Caco-2 (cell line): ENCODE measurements around the gene NSD1. TPM values are rescaled to one million over a fixed set of nuclear protein-coding genes. Genes with fewer than 3 reads are reported as not detected.

Experiments used
- BruUV-seq: library from RNA; stranded (reverse); fragments of 400-500 nt; replicated peaks from 2 replicates; lab custom pipeline; 2021; lab: Mats Ljungman, UMichigan
- CTCF ChIA-PET: fragments of 300-600 bp; sonication (Branson Sonifier 250); formaldehyde crosslinking; loops from one replicate; lab custom pipeline; 2022; ENCODE audit warnings: antibody characterized with exemption; lab: Charles Lee
- POLR2A ChIA-PET: fragments of 300-600 bp; sonication (Branson Sonifier 250); formaldehyde crosslinking; loops from one replicate; lab custom pipeline; 2022; ENCODE audit warnings: antibody characterized with exemption; lab: Charles Lee
- DNase-seq, 2 experiments: peaks; one replicate each; pipeline versions ENCODE4 v3.0.0 to v3.0.0-alpha.2; 2020 to 2022
- H3K27me3 ChIP-seq: replicated peaks from 2 replicates; pipeline ENCODE4 v1.6.0; 2011; ENCODE audit warnings: low read length; ENCODE audit not compliant: control insufficient read depth, insufficient read depth
- H3K36me3 ChIP-seq: 2 replicates; pipeline ENCODE4 v1.5.1; 2011; ENCODE audit warnings: low read length; ENCODE audit not compliant: control insufficient read depth, insufficient read depth
- H3K4me1 ChIP-seq: fragments of 250-450 bp; sonication (Bioruptor Pico); 2 replicates; pipeline ENCODE4 v1.5.1; 2020; ENCODE audit warnings: mild to moderate bottlenecking
- H3K4me3 ChIP-seq: 2 replicates; pipeline ENCODE4 v1.5.1; 2011; ENCODE audit warnings: low read depth, mild to moderate bottlenecking, control low read depth, low read length
- H3K9me3 ChIP-seq: fragments of 250-450 bp; sonication (Bioruptor Pico); 2 replicates; pipeline ENCODE4 v1.5.1; 2020; ENCODE audit warnings: mild to moderate bottlenecking, moderate library complexity
- H3K27ac Mint-ChIP-seq: one replicate; pipeline ENCODE4 v1.8.0; 2022; ENCODE audit warnings: mixed read lengths; ENCODE audit not compliant: unreplicated experiment
- H3K27me3 Mint-ChIP-seq: one replicate; pipeline ENCODE4 v1.8.0; 2022; ENCODE audit warnings: mixed read lengths; ENCODE audit not compliant: insufficient read depth, unreplicated experiment
- H3K36me3 Mint-ChIP-seq: one replicate; pipeline ENCODE4 v1.8.0; 2022; ENCODE audit warnings: mild to moderate bottlenecking, mixed read lengths; ENCODE audit not compliant: insufficient read depth, unreplicated experiment
- H3K4me1 Mint-ChIP-seq: one replicate; pipeline ENCODE4 v1.8.0; 2022; ENCODE audit warnings: low read depth, mixed read lengths; ENCODE audit not compliant: unreplicated experiment
- H3K4me3 Mint-ChIP-seq: one replicate; pipeline ENCODE4 v1.8.0; 2022; ENCODE audit warnings: mild to moderate bottlenecking, moderate library complexity, mixed read lengths; ENCODE audit not compliant: unreplicated experiment
- H3K9me3 Mint-ChIP-seq: one replicate; pipeline ENCODE4 v1.8.0; 2022; ENCODE audit warnings: mixed read lengths; ENCODE audit not compliant: unreplicated experiment
- CTCF ChIP-seq, 2 experiments: fragments of 200-600 bp in 1 of 2; IDR thresholded peaks; 1 replicate in 1 of 2; 2 replicates in 1 of 2; pipeline versions ENCODE4 v1.5.1 to v1.8.0; 2011 to 2022; ENCODE audit warnings: antibody characterized with exemption in 1 of 2, control low read depth in 1 of 2, inconsistent platforms in 1 of 2, low read depth in 1 of 2, low read length in 1 of 2, mild to moderate bottlenecking in 1 of 2, moderate library complexity in 1 of 2; ENCODE audit not compliant: insufficient read depth in 1 of 2, severe bottlenecking in 1 of 2, unreplicated experiment in 1 of 2
- intact Hi-C: fragments of 100-400 bp; cut with micrococcal nuclease; formaldehyde crosslinking; loops from one replicate; pipeline ENCODE4 v1.10.0; 2022; ENCODE audit not compliant: unreplicated experiment
- total RNA-seq: library from RNA; stranded (reverse); gene quantifications from 2 replicates; pipeline ENCODE4 v1.2.3, GENCODE V29; 2022

The NSD1 gene
- total RNA-seq, 1 experiment from 2014 or later: 67.4 TPM

- no TSS peak for BruUV-seq
- Histone ChIP-seq H3K4me1 (peaks cover 6% of the 10 kb centered on the region), H3K9me3 (no peaks in the 10 kb centered on the region), H3K36me3 (peaks cover 2% of the 10 kb centered on the region; the same call in 1 of the 2 replicates), H3K4me3 (no peak overlapping the region), H3K27me3 (no peaks in the 10 kb centered on the region)
- H3K27ac Mint-ChIP-seq: no peak overlapping the region
- H3K27me3 Mint-ChIP-seq: no peaks in the 10 kb centered on the region
- CTCF ChIA-PET: interaction anchor here (0.9 kb wide), 1 partner anchor 38 kb away, joined by 9 read pairs; no protein-coding TSS in a partner anchor
- peaks cover 79% of the 10 kb centered on the region for H3K36me3 Mint-ChIP-seq
- no peak for TF ChIP-seq CTCF (IDR thresholded peaks at IDR 0.05; ENCODE audit: insufficient read depth in 1 of 2, low read depth in 1 of 2, low read length in 1 of 2, severe bottlenecking in 1 of 2, unreplicated experiment in 1 of 2)
- DNase-seq: no peak
- POLR2A ChIA-PET: no interaction called here
- H3K9me3 Mint-ChIP-seq: no peaks in the 10 kb centered on the region
- H3K4me1 Mint-ChIP-seq: peaks cover 5% of the 10 kb centered on the region
- H3K4me3 Mint-ChIP-seq: no peak overlapping the region
- intact Hi-C loops: no loop called here
Observed at GRCh38 chr5:177140312-177140711, 6.7 kb downstream of the NSD1 start.

DNA sequence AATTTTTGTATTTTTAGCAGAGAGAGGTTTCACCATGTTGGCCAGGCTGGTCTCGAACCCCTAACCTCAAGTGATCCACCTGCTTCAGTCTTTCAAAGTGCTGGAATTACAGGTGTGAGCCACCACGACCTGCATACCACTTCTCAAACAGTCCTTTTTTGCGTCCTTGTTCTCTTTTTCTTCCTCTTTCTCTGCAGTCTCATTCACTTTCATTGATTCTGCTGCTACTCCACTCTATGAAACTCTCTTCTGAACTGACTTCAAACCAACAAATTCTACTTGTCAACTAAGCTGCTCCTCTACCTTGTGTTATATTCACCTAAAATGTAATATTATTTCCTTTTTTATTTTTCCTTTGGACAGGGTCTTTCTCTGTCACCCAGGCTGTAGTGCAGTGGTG is 7.9 kb downstream of the NSD1 start:
- H3K4me3 ChIP-seq: no peak overlapping the region
- Mint-ChIP-seq H3K4me3 (no peak overlapping the region), H3K36me3 (peaks cover 78% of the 10 kb centered on the region), H3K27ac (no peak overlapping the region), H3K27me3 (no peaks in the 10 kb centered on the region), H3K4me1 (no peaks in the 10 kb centered on the region), H3K9me3 (no peaks in the 10 kb centered on the region)
- BruUV-seq: no TSS peak
- DNase-seq: no peak
- H3K9me3 ChIP-seq: no peaks in the 10 kb centered on the region
- no peak for TF ChIP-seq CTCF (IDR thresholded peaks at IDR 0.05; ENCODE audit: insufficient read depth in 1 of 2, low read depth in 1 of 2, low read length in 1 of 2, severe bottlenecking in 1 of 2, unreplicated experiment in 1 of 2)
- no peaks in the 10 kb centered on the region for H3K4me1 ChIP-seq
- ChIA-PET POLR2A (interaction anchor here (0.6 kb wide), 1 partner anchor 9 kb away, joined by 5 read pairs; no protein-coding TSS in a partner anchor), CTCF (no interaction called here)
- no peaks in the 10 kb centered on the region for H3K36me3 ChIP-seq
- no peaks in the 10 kb centered on the region for H3K27me3 ChIP-seq
- intact Hi-C loops: no loop called here

DNA sequence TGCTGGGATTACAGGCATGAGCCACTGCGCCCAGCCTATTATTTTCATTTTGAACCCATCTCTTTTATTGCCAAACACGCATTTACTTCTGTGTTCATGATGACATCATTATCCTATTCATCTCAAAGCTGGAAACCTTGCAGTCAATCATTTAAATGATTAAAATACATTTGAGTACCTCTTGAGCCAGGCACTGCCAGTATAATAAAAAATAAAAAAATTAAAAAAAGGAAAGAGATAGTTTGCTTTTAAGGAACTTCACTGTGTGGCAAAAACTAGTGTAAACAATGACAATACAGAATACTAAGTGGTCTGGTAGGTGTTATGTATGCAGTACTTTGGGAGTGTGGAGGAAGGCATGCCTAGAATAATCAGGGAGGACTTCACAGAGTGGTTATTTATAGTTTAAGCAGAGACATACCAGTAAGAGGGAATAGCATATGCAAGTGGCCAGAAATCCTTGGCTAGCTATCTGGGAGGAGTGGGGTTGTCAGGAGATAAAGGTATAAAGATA is 8.6 kb downstream of the NSD1 start:
- Mint-ChIP-seq H3K9me3 (no peaks in the 10 kb centered on the region), H3K27ac (no peak overlapping the region), H3K4me1 (no peaks in the 10 kb centered on the region), H3K27me3 (no peaks in the 10 kb centered on the region), H3K36me3 (peaks cover 76% of the 10 kb centered on the region), H3K4me3 (no peak overlapping the region)
- Histone ChIP-seq H3K9me3 (no peaks in the 10 kb centered on the region), H3K4me1 (no peaks in the 10 kb centered on the region), H3K36me3 (no peaks in the 10 kb centered on the region), H3K4me3 (no peak overlapping the region), H3K27me3 (no peaks in the 10 kb centered on the region)
- BruUV-seq: no TSS peak
- DNase-seq: no peak
- ChIA-PET CTCF (no interaction called here), POLR2A (no interaction called here)
- TF ChIP-seq CTCF (IDR thresholded peaks at IDR 0.05; ENCODE audit: insufficient read depth in 1 of 2, low read depth in 1 of 2, low read length in 1 of 2, severe bottlenecking in 1 of 2, unreplicated experiment in 1 of 2): no peak
- intact Hi-C loops: no loop called here
